ENCODE results near the gene AP1G1.
A peak's percentile ranks its signal among the peaks of the same experiment; 100 is the strongest.

The AP1G1 gene

DNA sequence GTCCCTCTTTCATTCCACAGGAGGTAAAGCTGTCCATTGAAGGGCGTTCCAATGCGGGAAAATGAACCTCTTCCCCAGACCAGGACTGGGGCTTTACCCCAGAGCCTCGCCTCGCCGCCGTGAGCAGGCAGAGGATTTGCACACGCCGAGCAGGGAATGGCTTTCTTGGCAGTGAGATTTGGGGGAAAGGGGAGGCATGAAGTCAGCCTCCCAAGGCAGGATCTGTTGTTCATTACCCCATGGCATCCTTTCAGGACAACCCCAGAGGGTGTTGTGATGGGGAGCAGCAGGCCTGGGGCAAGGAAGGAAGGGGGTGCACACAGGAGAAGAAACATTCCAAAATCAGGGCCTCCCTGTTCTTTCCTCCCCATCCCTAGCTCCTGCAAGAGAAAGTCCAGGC lies 43.1 kb upstream of the AP1G1 start:
- in situ Hi-C loops (cut with MboI; ENCODE audit: low pct_unique_long_range_greater_than_20kb, low sequenced_read_pairs, unreplicated experiment) = no loop called here
- DNase-seq (ENCODE audit: low spot score) = no peak
- TF ChIP-seq, protein P1, sequence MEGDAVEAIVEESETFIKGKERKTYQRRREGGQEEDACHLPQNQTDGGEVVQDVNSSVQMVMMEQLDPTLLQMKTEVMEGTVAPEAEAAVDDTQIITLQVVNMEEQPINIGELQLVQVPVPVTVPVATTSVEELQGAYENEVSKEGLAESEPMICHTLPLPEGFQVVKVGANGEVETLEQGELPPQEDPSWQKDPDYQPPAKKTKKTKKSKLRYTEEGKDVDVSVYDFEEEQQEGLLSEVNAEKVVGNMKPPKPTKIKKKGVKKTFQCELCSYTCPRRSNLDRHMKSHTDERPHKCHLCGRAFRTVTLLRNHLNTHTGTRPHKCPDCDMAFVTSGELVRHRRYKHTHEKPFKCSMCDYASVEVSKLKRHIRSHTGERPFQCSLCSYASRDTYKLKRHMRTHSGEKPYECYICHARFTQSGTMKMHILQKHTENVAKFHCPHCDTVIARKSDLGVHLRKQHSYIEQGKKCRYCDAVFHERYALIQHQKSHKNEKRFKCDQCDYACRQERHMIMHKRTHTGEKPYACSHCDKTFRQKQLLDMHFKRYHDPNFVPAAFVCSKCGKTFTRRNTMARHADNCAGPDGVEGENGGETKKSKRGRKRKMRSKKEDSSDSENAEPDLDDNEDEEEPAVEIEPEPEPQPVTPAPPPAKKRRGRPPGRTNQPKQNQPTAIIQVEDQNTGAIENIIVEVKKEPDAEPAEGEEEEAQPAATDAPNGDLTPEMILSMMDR (IDR thresholded peaks at IDR 0.05; ENCODE audit: extremely low read depth, insufficient read depth, missing control alignments) = no peak

DNA sequence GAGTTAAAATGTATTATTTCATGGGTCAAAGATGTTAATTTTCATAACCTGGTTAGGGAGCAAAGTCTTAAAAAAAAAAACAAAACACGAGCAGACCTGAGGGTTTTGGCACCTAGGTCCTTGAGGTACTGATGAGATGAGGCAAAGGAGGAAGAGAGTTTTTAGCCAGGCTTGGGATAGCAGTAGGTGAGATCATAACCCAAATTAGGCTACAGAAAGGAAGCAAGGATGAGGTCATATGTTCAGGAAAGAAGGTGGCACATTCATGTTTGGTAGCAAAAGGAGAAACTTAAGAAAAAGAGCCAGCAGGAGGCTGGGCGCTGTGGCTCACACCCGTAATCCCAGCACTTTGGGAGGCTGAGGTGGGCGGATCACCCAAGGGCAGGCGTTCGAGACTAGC lies 40.0 kb upstream of the AP1G1 start:
- TF ChIP-seq, protein P1 (IDR thresholded peaks at IDR 0.05; ENCODE audit: extremely low read depth, insufficient read depth, missing control alignments) = no peak
- DNase-seq (ENCODE audit: low spot score) = no peak
- in situ Hi-C loops (cut with MboI; ENCODE audit: low pct_unique_long_range_greater_than_20kb, low sequenced_read_pairs, unreplicated experiment) = no loop called here

DNA sequence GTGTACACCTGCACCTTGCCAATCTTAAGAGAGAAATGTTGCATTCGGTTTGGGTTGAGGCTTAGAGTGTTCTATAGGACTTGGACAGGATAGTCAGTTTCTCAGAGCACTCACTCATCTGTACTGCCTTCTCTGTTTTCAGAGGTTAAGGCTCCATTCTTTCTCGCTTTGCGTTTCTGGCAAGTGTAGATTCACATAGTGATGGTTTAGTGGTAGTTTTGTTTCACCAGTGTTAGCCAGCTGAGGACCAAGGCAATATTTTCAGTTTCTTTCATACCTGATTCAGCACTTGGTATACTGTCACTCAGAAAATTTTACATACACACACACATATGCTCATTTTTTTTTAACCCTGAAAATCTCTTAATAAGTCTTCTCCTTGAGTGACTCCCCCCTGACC lies 38.5 kb upstream of the AP1G1 start:
- in situ Hi-C loops (cut with MboI; ENCODE audit: low pct_unique_long_range_greater_than_20kb, low sequenced_read_pairs, unreplicated experiment) = no loop called here
- no peak for DNase-seq (ENCODE audit: low spot score)
- TF ChIP-seq, protein P1 (IDR thresholded peaks at IDR 0.05; ENCODE audit: extremely low read depth, insufficient read depth, missing control alignments) = no peak

DNA sequence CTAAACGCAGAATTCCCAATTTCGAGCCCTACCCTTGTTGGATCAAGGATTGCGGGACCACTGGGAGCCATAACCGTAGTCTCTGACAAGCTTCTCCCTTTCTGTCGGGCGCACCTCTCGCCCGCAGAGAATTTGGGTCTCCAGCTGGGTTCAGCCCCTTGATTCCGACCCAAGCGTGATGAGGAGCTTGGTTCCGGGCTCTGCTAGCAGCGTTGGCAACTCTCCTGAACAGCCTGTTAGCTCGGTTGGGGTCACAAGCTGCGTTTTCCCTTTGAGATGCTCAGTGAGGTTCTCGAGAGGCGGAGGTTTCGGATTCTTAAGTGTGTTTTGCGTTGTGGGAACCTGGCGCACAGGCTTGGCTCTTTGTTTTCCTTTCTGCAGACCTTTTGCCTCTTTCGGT lies 37.8 kb upstream of the AP1G1 start:
- no peak for DNase-seq (ENCODE audit: low spot score)
- TF ChIP-seq, protein P1 (IDR thresholded peaks at IDR 0.05; ENCODE audit: extremely low read depth, insufficient read depth, missing control alignments) = no peak
- in situ Hi-C loops (cut with MboI; ENCODE audit: low pct_unique_long_range_greater_than_20kb, low sequenced_read_pairs, unreplicated experiment) = no loop called here

DNA sequence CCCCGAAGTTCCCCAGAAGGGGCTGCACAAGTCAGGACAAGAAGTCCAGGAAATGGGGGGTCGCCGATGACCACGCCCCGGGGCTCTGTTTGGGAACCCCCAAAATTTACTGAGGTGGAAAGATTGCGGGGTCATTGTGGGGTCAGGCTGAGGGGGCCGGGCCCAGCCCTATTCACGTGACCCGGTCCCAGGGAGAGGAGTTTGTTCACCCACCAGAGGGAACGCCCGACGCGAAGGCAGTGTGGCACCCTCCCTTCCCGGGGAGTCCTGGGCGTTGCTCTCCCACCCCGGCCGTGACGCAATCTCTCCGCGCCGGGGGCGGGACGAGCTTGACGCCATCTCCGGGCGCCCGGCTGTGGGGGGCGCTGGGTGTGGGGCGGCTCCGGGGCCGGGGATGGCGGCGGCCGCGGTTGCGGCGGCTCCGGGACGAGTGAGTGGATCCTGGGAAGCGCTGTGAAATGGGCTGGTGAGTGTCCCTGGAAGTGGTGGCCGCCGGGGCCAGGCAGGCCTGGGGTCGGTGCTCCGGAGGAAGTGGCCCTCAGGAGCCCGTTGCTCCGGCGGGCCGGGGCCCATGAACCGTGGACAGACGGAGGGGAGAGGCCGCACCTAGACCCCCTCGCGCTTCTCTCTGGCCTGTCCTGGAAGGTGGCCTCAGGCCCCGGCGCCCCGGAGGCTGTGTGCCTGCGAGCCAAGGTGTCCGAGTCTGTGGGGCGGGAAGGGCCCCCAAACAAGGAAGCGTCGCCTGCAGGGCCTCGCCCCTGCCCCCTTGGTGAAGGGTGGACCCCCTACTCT lies 37.2 kb upstream of the AP1G1 start, which contains the start of gene ATXN1L:
ATXN1L (plus strand) TSS at position 338 of the 792 bp plus-strand sequence. CDS start 3,765 bp downstream, outside the sequence.
- in situ Hi-C loops (cut with MboI; ENCODE audit: low pct_unique_long_range_greater_than_20kb, low sequenced_read_pairs, unreplicated experiment) = no loop called here
- peak; percentile 97 for DNase-seq (ENCODE audit: low spot score)
- TF ChIP-seq, protein P1 (IDR thresholded peaks at IDR 0.05; ENCODE audit: extremely low read depth, insufficient read depth, missing control alignments) = no peak

DNA sequence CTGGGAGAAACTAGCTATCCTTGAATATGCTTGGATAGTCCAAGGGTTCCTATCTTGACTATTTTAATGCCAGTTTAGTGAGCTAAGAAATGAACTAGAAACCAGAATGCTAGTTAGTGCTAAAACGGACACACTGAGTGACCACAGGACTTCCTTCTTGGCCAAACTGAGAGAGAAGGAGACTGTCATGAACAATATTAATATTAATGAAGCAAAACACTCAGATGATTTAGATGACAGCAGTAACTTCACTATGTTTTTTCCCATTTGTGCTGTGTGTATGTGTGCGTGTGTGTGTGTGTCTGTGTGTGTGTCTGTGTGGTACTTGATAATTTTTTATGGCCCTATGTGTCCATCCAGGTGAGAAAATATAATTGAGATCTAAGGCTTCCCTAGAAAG lies 34.9 kb upstream of the AP1G1 start:
- in situ Hi-C loops (cut with MboI; ENCODE audit: low pct_unique_long_range_greater_than_20kb, low sequenced_read_pairs, unreplicated experiment) = no loop called here
- TF ChIP-seq, protein P1 (IDR thresholded peaks at IDR 0.05; ENCODE audit: extremely low read depth, insufficient read depth, missing control alignments) = no peak
- DNase-seq (ENCODE audit: low spot score) = no peak
